ENCODE data around the gene LRRC8A. TPM values are rescaled to one million over a fixed set of nuclear protein-coding genes. Genes with fewer than 3 reads are reported as not detected.
A peak's percentile ranks its signal among the peaks of the same experiment; 100 is the strongest.

LRRC8A gene
- total RNA-seq, 2 donors from 2014 or later = 45.3 to 65.9 TPM

- Histone ChIP-seq H3K27me3 (no peaks in the 10 kb centered on the region), H3K4me3 (no peak overlapping the region), H3K4me1 (peaks cover 0 to 84% of the 10 kb centered on the region in 2 donors), H3K27ac (peak overlapping the region; percentile 83 to 89), H3K9me3 (no peaks in the 10 kb centered on the region), H3K36me3 (peaks cover 24% of the 10 kb centered on the region)
- no peak for TF ChIP-seq CTCF (IDR thresholded peaks at IDR 0.05)
- DNase-seq (ENCODE audit: low spot score) = no peak
Measured at GRCh38 chr9:128918921-128919320, 37.0 kb downstream of the LRRC8A start.

- Histone ChIP-seq H3K27me3 (no peaks in the 10 kb centered on the region), H3K4me3 (no peak overlapping the region), H3K4me1 (peaks cover 0 to 77% of the 10 kb centered on the region in 2 donors), H3K27ac (peak overlapping the region; percentile 83 to 89), H3K9me3 (no peaks in the 10 kb centered on the region), H3K36me3 (peaks cover 24% of the 10 kb centered on the region)
- no peak for DNase-seq (ENCODE audit: low spot score)
- TF ChIP-seq CTCF (IDR thresholded peaks at IDR 0.05) = no peak
Measured at GRCh38 chr9:128919402-128920089, 37.6 kb downstream of the LRRC8A start.

GRCh38 chr9:128920381-128921058 is 38.6 kb downstream of the LRRC8A start, which contains the start of gene PHYHD1:
TSS of gene PHYHD1 (plus strand) at chr9:128920982. CDS start at chr9:128922324, 1,342 bp downstream.
- Histone ChIP-seq H3K27ac (peak within 1 kb of the TSS; percentile 83 to 89), H3K4me1 (peaks cover 0 to 69% of the 10 kb centered on the region in 2 donors), H3K27me3 (no peaks in the 10 kb centered on the region), H3K36me3 (peaks cover 24% of the 10 kb centered on the region), H3K4me3 (peak within 1 kb of the TSS; percentile 50 to 61), H3K9me3 (no peaks in the 10 kb centered on the region)
- DNase-seq (ENCODE audit: low spot score) = peak; percentile 76
- TF ChIP-seq CTCF (IDR thresholded peaks at IDR 0.05) = no peak

GRCh38 chr9:128921881-128922763 is 40.2 kb downstream of the LRRC8A start:
- no peak for TF ChIP-seq CTCF (IDR thresholded peaks at IDR 0.05)
- peak; percentile 69 for DNase-seq (ENCODE audit: low spot score)
- H3K4me1 ChIP-seq = peaks cover 0 to 53% of the 10 kb centered on the region in 2 donors

GRCh38 chr9:128923493-128923883 is 41.6 kb downstream of the LRRC8A start:
- no peaks in the 10 kb centered on the region for H3K9me3 ChIP-seq
- no peak overlapping the region for H3K4me3 ChIP-seq
- H3K36me3 ChIP-seq = no peaks in the 10 kb centered on the region
- H3K27me3 ChIP-seq = no peaks in the 10 kb centered on the region
- no peak overlapping the region for H3K27ac ChIP-seq
- H3K4me1 ChIP-seq = peaks cover 0 to 49% of the 10 kb centered on the region in 2 donors
- no peak for DNase-seq (ENCODE audit: low spot score)
- TF ChIP-seq CTCF (IDR thresholded peaks at IDR 0.05) = no peak

More at GRCh38 chr9:128921881-128922763, 40.2 kb downstream of the LRRC8A start:
- Histone ChIP-seq H3K9me3 (no peaks in the 10 kb centered on the region), H3K27ac (peak overlapping the region; percentile 83 to 89), H3K36me3 (peaks cover 11% of the 10 kb centered on the region), H3K27me3 (no peaks in the 10 kb centered on the region), H3K4me3 (peak overlapping the region; percentile 50 to 61)
